HG02642 (cell line): ENCODE results near the gene RTP5.
A peak's percentile ranks its signal among the peaks of the same experiment; 100 is the strongest.
"Not testable (repeated sequence)": the region's sequence is repeated elsewhere in the genome, so short reads cannot be mapped to it uniquely, and the experiment has no call there.

Experiments used
- ATAC-seq: cut with Tn5 transposase; IDR thresholded peaks from one replicate; pipeline ENCODE4 v1.9.1; 2021; ENCODE audit warnings: mild to moderate bottlenecking; ENCODE audit not compliant: unreplicated experiment, poor library complexity

Gene RTP5

GRCh38 chr2:241869087-241869961 is at the start of gene RTP5:
Gene RTP5, plus strand, starts transcription at chr2:241869729. Its CDS starts 28 bp downstream, at chr2:241869757.
- ATAC-seq: no peak

- ATAC-seq: not testable (repeated sequence)
Measured at GRCh38 chr2:241819947-241820624, 49.4 kb upstream of the RTP5 start.

DNA sequence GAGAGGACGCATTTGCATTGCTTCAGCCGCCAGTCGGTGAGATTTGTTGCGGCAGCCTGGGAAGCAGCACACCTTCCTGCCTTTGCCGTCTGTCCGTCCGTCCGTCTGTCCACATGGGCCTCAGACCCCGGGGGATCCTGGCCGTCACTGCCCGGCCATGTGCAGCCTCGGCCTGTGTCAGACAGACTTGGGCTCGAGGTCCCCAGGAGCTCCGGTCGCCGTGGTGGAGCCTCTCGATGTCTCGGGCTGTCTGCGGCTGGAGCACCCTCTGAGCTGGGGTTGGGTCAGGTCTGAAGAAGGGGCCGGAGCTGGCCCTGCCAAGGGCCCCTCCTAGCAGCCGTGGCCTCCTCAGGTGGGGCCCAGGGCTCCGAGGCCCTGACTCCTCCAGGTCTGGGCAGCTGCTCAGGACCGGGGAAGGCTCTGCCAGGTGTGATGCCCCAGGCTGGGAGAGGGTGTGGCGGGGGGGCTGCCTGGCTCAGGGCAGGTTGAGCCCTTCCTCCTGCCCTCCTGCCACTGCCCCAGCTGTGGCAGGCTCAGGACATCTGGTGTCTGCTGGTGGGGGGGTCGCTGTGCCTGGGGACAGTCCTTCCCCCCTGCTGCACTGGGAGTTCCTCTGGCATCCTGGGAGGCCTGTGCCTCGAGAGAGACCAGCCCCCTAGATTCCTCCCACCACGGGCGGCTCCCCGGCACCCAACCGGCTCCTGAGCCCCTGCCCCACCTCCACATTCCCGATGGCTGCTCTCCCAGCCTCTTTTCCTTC is 48.7 kb upstream of the RTP5 start:
- ATAC-seq: no peak

DNA sequence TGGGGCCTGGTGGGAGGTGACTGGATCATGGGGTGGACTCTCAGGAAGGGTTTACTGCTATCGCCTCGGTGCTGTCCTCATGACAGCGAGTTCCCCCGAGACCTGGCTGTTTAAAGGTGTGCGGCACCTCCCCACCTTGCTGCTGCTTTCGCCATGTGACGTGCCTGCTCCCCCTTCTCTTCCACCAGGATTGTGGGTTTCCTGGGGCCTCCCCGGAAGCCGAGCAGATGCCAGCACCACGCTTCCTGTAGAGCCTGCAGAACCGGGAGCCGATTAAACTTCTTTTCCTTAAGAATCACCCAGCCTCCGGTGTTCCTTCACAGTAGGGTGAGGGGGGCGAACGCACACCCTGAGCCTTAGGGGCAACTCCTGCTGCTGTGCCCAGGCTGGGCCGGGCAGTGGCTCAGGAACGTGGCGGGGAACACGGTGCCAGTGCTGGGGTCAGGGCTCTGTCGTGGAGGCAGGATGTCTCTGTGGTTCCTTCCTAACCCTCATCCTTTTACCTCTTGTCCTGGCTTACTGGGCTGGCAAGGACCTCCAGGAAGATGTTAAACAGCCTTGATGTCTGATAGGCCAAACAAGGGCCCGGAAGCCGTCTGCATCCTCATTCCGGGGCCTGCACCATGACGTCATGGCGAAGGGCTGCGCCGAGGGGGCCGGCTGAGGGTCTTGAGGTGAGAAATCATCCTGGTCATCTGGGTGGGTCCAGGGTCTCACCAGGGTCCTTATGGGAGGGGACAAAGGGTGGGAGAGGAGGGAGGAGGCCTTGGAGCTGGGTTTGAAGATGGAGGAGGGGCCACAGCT is 47.9 kb upstream of the RTP5 start:
- ATAC-seq: no peak

DNA sequence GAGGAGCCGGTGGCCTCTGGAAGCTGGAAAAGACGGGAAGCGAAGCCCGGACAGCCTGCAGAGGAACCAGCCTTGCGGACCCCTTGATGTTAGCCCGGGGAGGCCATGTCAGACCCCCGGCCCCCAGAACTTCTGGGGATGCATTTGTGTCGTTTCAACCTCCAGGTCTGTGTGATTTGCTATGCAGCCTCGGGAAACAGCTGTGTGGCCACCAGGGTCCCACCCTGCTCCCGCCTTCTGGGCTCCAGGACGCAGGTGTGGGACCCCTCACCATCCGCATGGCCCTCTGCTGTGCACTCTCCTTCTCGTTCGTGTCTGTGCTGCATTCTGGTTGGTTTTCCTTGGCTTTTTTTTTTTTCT is 47.3 kb upstream of the RTP5 start:
- ATAC-seq: no peak

- not testable (repeated sequence) for ATAC-seq
Measured at GRCh38 chr2:241823531-241824437, 45.7 kb upstream of the RTP5 start.

DNA sequence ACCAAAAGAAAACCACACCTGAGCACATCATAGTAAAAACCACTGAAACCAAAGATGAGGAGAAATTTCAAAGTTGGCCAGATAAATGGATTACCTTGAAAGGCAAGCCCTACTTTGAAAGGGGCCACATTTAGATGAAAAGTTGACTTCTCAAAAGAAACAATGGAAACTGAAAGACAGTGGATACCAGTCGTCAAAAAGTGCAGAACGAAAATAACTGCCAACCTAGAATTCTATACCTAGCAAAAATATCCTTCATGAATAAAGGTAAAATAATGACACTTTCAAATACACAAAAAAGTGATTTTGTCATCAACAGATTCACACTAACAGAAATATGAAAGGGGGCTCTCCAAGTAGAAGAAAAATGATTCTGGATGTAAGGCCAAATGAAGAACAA is 42.1 kb upstream of the RTP5 start:
- no peak for ATAC-seq

DNA sequence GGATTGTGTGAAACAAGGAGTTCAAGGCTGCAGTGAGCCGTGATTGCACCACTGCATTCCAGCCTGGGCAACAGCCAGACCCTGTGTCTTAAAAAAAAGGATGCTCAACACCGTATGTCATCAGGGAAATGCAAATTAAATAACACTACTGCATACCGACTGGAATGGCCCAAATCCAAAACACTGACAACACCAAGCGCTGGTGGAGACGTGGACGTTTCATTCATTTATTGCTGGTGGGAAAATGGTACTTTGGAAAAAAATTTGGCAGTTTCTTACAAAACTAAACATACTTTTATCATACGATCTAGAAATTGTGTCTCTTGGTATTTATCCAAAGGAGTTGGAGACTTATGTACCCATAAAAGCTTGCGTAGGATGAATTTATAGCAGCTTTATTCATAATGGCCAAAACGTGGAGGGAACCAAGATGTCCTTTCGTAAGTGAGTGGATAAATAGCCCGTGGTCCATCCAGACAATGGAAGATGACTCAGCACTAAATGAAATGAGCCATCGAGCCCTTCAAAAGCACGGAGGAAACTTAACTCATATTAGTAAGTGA is 36.3 kb upstream of the RTP5 start:
- no peak for ATAC-seq

GRCh38 chr2:241833756-241834526 is 35.6 kb upstream of the RTP5 start:
- not testable (repeated sequence) for ATAC-seq

DNA sequence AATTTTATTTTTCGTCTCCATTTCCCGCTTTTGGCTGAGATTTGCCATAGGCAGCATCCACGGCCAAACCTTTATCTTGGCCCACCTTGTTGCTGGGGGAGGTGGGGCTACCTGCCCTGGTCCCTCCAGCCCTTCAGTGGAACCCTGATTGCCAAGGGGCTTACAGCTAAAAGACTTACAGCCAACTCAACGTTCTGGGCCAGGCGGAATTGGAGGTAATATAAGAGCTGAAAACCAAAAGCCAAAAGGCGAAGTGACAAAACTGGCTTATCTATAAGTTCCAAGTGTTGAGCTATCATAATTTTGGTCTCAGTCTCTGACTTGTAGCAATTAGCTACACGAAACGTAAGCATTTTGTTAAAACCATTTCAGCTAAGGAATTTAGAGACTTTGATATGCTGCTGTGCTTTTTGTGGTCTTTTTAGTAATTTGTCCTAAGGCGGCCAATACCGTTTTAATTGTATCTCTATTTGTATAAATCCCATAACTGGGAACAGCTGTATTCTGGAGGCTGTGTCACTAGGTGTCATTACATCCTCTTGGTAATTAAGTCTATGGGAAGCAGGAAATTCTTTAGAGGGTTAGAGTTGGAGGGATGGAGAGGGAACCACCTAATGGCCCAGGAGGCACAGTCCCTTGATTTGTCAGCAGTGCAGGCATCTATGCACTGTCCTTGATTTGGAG is 34.9 kb upstream of the RTP5 start:
- ATAC-seq: no peak

DNA sequence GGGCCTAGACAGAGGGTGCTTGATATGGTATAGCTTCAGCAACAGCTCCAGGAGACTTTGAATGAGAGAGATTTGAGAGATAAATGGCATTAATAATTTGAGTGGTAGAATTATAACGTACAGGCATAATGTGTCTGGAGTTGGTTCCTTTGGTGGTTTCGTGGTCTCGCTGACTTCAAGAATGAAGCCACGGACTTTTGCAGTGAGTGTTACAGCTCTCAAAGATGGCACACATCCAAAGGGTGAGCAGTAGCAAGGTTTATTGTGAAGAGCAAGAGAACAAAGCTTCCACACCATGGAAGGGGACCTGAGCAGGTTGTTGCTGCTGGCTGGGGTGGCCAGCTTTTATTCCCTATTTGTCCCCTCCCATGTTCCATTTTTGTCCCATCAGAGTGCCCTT is 33.9 kb upstream of the RTP5 start:
- no peak for ATAC-seq

DNA sequence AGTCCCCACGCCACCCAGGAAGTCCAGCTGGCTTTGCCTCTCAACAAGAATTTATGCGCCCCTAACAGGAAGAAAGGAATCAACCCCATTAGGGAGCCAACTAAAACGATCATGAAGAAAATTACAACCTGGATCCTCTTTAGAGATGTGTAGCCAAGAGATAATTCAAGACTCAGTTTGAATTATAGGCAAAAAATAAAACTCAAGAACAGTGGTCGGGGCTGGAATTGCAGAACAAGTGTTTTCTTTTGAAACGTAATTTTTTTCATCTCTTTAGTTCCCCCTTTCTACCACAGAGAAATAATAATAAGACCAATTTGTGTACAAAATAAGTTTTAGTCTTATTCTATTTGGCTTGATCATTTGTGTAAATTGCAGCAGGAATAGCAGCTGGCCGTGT is 33.2 kb upstream of the RTP5 start:
- ATAC-seq: no peak

- no peak for ATAC-seq
Measured at GRCh38 chr2:241837197-241837965, 32.1 kb upstream of the RTP5 start.

GRCh38 chr2:241841181-241842066 is 28.1 kb upstream of the RTP5 start:
- ATAC-seq: no peak

- no peak for ATAC-seq
Measured at GRCh38 chr2:241842067-241842415, 27.5 kb upstream of the RTP5 start.

GRCh38 chr2:241842620-241843211 is 26.8 kb upstream of the RTP5 start:
- peak; percentile 37 for ATAC-seq
